Cardiac muscle cell (in vitro differentiated cells and primary cell): ENCODE results near the gene SATB2. TPM values are rescaled to one million over a fixed set of nuclear protein-coding genes. Genes with fewer than 3 reads are reported as not detected.

Source experiments
- DNase-seq, 2 donors: peaks; one replicate each; pipeline versions ENCODE4 v3.0.0 to v3.0.0-alpha.2; 2010 to 2017; ENCODE audit warnings: low read depth in 1 of 2, low spot score in 1 of 2
- H3K27ac ChIP-seq: fragments of 200-600 bp; sonication (generic); 2 replicates; pipeline ENCODE4 v1.5.1; 2016
- H3K27me3 ChIP-seq: fragments of 200-600 bp; sonication (generic); 2 replicates; pipeline ENCODE4 v1.6.0; 2016; ENCODE audit warnings: control low read depth
- H3K36me3 ChIP-seq: fragments of 200-600 bp; sonication (generic); 2 replicates; pipeline ENCODE4 v1.5.1; 2016; ENCODE audit warnings: control low read depth
- H3K4me1 ChIP-seq: fragments of 200-600 bp; sonication (generic); 2 replicates; pipeline ENCODE4 v1.8.1; 2017; ENCODE audit warnings: low read depth, mild to moderate bottlenecking, mixed run types
- H3K4me3 ChIP-seq: fragments of 200-600 bp; sonication (generic); 2 replicates; pipeline ENCODE4 v1.5.1; 2016; ENCODE audit warnings: mild to moderate bottlenecking
- H3K9me3 ChIP-seq: fragments of 200-600 bp; sonication (generic); 2 replicates; pipeline ENCODE4 v1.5.1; 2017; ENCODE audit warnings: low read depth, mild to moderate bottlenecking, control low read depth
- CTCF ChIP-seq: IDR thresholded peaks from 2 replicates; pipeline ENCODE4 v1.5.1; 2012; ENCODE audit warnings: low read depth, mild to moderate bottlenecking, low read length
- polyA plus RNA-seq: library from polyadenylated mRNA; unstranded; fragments of >200 nt; fragmentation: Nextera tagmentation; extraction: Ambion mirVana; gene quantifications from 2 replicates; pipeline ENCODE4 v1.2.1, GENCODE V29; 2016
- total RNA-seq: library from RNA; depleted of rRNA; stranded (reverse); fragments of >200 nt; gene quantifications from 2 replicates; pipeline ENCODE4 v1.2.3, GENCODE V29; 2016

Gene SATB2
- total and polyA plus RNA-seq, 2 experiments from 2014 or later: 1.0 to 1.4 TPM

GRCh38 chr2:199312931-199313330, 144.8 kb downstream of the SATB2 start:
- Histone ChIP-seq H3K36me3 (no peaks in the 10 kb centered on the region), H3K9me3 (no peaks in the 10 kb centered on the region), H3K4me1 (no peaks in the 10 kb centered on the region), H3K4me3 (no peak overlapping the region), H3K27me3 (no peaks in the 10 kb centered on the region), H3K27ac (no peak overlapping the region)
- DNase-seq: no peak
- TF ChIP-seq CTCF: no peak

- H3K36me3 ChIP-seq: no peaks in the 10 kb centered on the region
- H3K4me1 ChIP-seq: no peaks in the 10 kb centered on the region
- no peak for TF ChIP-seq CTCF
- H3K4me3 ChIP-seq: no peak overlapping the region
- H3K27me3 ChIP-seq: no peaks in the 10 kb centered on the region
- H3K27ac ChIP-seq: no peak overlapping the region
- DNase-seq: no peak
- H3K9me3 ChIP-seq: no peaks in the 10 kb centered on the region
Observed at GRCh38 chr2:199310771-199311585, 146.8 kb downstream of the SATB2 start.

- DNase-seq: no peak
- Histone ChIP-seq H3K27ac (no peak overlapping the region), H3K9me3 (no peaks in the 10 kb centered on the region), H3K4me3 (no peak overlapping the region), H3K4me1 (no peaks in the 10 kb centered on the region), H3K36me3 (no peaks in the 10 kb centered on the region), H3K27me3 (no peaks in the 10 kb centered on the region)
- TF ChIP-seq CTCF: no peak
Observed at GRCh38 chr2:199309973-199310372, 147.8 kb downstream of the SATB2 start.

GRCh38 chr2:199309411-199309810, 148.3 kb downstream of the SATB2 start:
- Histone ChIP-seq H3K9me3 (no peaks in the 10 kb centered on the region), H3K27me3 (no peaks in the 10 kb centered on the region), H3K27ac (no peak overlapping the region), H3K4me1 (no peaks in the 10 kb centered on the region), H3K36me3 (no peaks in the 10 kb centered on the region), H3K4me3 (no peak overlapping the region)
- TF ChIP-seq CTCF: no peak
- no peak for DNase-seq

- no peaks in the 10 kb centered on the region for H3K27me3 ChIP-seq
- no peaks in the 10 kb centered on the region for H3K9me3 ChIP-seq
- no peak overlapping the region for H3K27ac ChIP-seq
- no peaks in the 10 kb centered on the region for H3K36me3 ChIP-seq
- no peak for DNase-seq
- H3K4me1 ChIP-seq: no peaks in the 10 kb centered on the region
- no peak for TF ChIP-seq CTCF
- H3K4me3 ChIP-seq: no peak overlapping the region
Observed at GRCh38 chr2:199308567-199308966, 149.2 kb downstream of the SATB2 start.
